ENCODE results near the gene TAS1R1.

TAS1R1 gene

GRCh38 chr1:6627841-6628545, 72.9 kb downstream of the TAS1R1 start:
- in situ Hi-C loops (cut with MboI; ENCODE audit: low sequenced_read_pairs), result no loop called here

DNA sequence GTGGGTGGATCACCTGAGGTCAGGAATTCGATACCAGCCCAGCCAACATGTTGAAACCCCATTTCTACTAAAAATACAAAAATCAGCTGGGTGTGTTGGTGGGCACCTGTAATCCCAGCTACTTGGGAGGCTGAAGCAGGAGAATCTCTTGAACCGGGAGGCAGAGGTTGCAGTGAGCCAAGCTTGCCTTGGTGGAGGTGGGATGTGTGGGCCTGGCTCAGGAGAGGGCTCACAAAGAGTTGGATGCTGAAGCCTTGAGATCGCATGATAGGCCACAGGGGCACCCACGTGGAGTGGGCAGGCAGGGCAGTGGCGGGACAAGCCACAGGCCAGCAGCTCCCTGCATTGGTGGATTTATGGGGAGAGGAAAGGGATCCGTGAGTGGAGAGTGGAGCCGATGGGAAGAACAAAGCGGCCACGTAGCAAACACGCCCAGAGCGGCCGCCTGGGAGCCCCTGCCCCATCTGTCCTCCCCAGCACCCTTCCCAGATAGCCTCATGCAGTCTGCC, 73.9 kb downstream of the TAS1R1 start:
- in situ Hi-C loops (cut with MboI; ENCODE audit: low sequenced_read_pairs), result no loop called here

All from HL-60/S4 treated with retinoic acid at 250 ng/mL for 4 days and 3 days (cell line).